MCF 10A (cell line): ENCODE results near the gene ALDH1L1. TPM values are rescaled to one million over a fixed set of nuclear protein-coding genes. Genes with fewer than 3 reads are reported as not detected.

Experiments used
- BruUV-seq: library from RNA; stranded (reverse); fragments of 400-500 nt; replicated peaks from 2 replicates; lab custom pipeline; 2021; lab: Mats Ljungman, UMichigan
- CTCF ChIA-PET: fragments of 300-600 bp; sonication (Branson Sonifier 250); formaldehyde crosslinking; extraction: SDS; loops from one replicate; lab custom pipeline; 2021; ENCODE audit warnings: antibody characterized with exemption, inconsistent platforms; lab: Yijun Ruan, JAX
- POLR2A ChIA-PET: fragments of 300-600, 350-650 bp; sonication (Branson Sonifier 250); formaldehyde crosslinking; extraction: SDS; loops from one replicate; lab custom pipeline; 2020; ENCODE audit warnings: antibody characterized with exemption, inconsistent platforms; lab: Yijun Ruan, JAX
- DNase-seq: peaks from one replicate; pipeline ENCODE4 v3.0.0-alpha.2; 2018; ENCODE audit not compliant: unreplicated experiment
- H3K27ac Mint-ChIP-seq: one replicate; pipeline ENCODE4 v1.8.0; 2022; ENCODE audit warnings: mild to moderate bottlenecking, low read depth, mixed read lengths; ENCODE audit not compliant: unreplicated experiment
- H3K27me3 Mint-ChIP-seq: one replicate; pipeline ENCODE4 v1.8.0; 2022; ENCODE audit warnings: mixed read lengths; ENCODE audit not compliant: insufficient read depth, unreplicated experiment
- H3K36me3 Mint-ChIP-seq: one replicate; pipeline ENCODE4 v1.8.0; 2022; ENCODE audit warnings: mild to moderate bottlenecking, moderate library complexity, mixed read lengths; ENCODE audit not compliant: insufficient read depth, unreplicated experiment
- H3K4me1 Mint-ChIP-seq: one replicate; pipeline ENCODE4 v1.8.0; 2022; ENCODE audit warnings: mixed read lengths; ENCODE audit not compliant: insufficient read depth, unreplicated experiment
- H3K4me3 Mint-ChIP-seq: one replicate; pipeline ENCODE4 v1.8.0; 2022; ENCODE audit warnings: mild to moderate bottlenecking, moderate library complexity, mixed read lengths; ENCODE audit not compliant: unreplicated experiment
- H3K9me3 Mint-ChIP-seq: one replicate; pipeline ENCODE4 v1.8.0; 2022; ENCODE audit warnings: mixed read lengths; ENCODE audit not compliant: unreplicated experiment
- CTCF ChIP-seq: fragments of 200-600 bp; IDR thresholded peaks from one replicate; pipeline ENCODE4 v1.8.0; 2022; ENCODE audit warnings: antibody characterized with exemption, mild to moderate bottlenecking; ENCODE audit not compliant: unreplicated experiment
- intact Hi-C: fragments of 100-400 bp; cut with micrococcal nuclease; formaldehyde crosslinking; loops from 2 replicates; pipeline ENCODE4 v1.14.1; 2022
- total RNA-seq: library from RNA; stranded (reverse); gene quantifications from 2 replicates; pipeline ENCODE4 v1.2.3, GENCODE V29; 2022

Gene ALDH1L1
- total RNA-seq, 1 experiment from 2014 or later: 1.9 TPM

GRCh38 chr3:126149256-126149902 is 31.0 kb downstream of the ALDH1L1 start:
- CTCF ChIA-PET: interaction anchor here (1.1 to 2.9 kb wide), 2 partner anchors 15 to 17 kb away, joined by 3 to 20 read pairs; no protein-coding TSS in a partner anchor
- Mint-ChIP-seq H3K4me3 (no peak overlapping the region), H3K36me3 (no peaks in the 10 kb centered on the region), H3K27me3 (peaks cover 11% of the 10 kb centered on the region), H3K4me1 (no peaks in the 10 kb centered on the region), H3K27ac (no peak overlapping the region), H3K9me3 (no peaks in the 10 kb centered on the region)
- intact Hi-C loops: no loop called here
- TF ChIP-seq CTCF: no peak
- DNase-seq: no peak
- no TSS peak for BruUV-seq
- POLR2A ChIA-PET: no interaction called here

GRCh38 chr3:126147932-126148683 is 32.3 kb downstream of the ALDH1L1 start:
- no peak for DNase-seq
- no peaks in the 10 kb centered on the region for H3K9me3 Mint-ChIP-seq
- H3K36me3 Mint-ChIP-seq: no peaks in the 10 kb centered on the region
- BruUV-seq: no TSS peak
- H3K4me1 Mint-ChIP-seq: no peaks in the 10 kb centered on the region
- CTCF ChIA-PET: interaction anchor here (0.6 kb wide), 1 partner anchor 371 kb away, joined by 4 read pairs; no protein-coding TSS in a partner anchor
- H3K4me3 Mint-ChIP-seq: no peak overlapping the region
- peaks cover 13% of the 10 kb centered on the region for H3K27me3 Mint-ChIP-seq
- no peak for TF ChIP-seq CTCF
- POLR2A ChIA-PET: no interaction called here
- intact Hi-C loops: no loop called here
- H3K27ac Mint-ChIP-seq: no peak overlapping the region

GRCh38 chr3:126147147-126147931 is 33.0 kb downstream of the ALDH1L1 start:
- no peak overlapping the region for H3K27ac Mint-ChIP-seq

More at GRCh38 chr3:126147147-126147931, 33.0 kb downstream of the ALDH1L1 start:
- no peaks in the 10 kb centered on the region for H3K9me3 Mint-ChIP-seq
- no TSS peak for BruUV-seq
- CTCF ChIA-PET: no interaction called here
- no peaks in the 10 kb centered on the region for H3K36me3 Mint-ChIP-seq
- H3K4me1 Mint-ChIP-seq: no peaks in the 10 kb centered on the region
- DNase-seq: no peak
- TF ChIP-seq CTCF: no peak
- H3K4me3 Mint-ChIP-seq: no peak overlapping the region
- intact Hi-C loops: no loop called here
- peaks cover 14% of the 10 kb centered on the region for H3K27me3 Mint-ChIP-seq
- POLR2A ChIA-PET: no interaction called here
